ENCODE results near the gene CDH13.

GRCh38 chr16:82859662-82860061 lies 232.9 kb downstream of the CDH13 start:
- TF ChIP-seq POLR2A (IDR thresholded peaks at IDR 0.05; ENCODE audit: low read length) (no peak), REST (IDR thresholded peaks at IDR 0.05) (no peak), ELK1 (IDR thresholded peaks at IDR 0.05; ENCODE audit: low read depth, low read length) (no peak), E2F6 (IDR thresholded peaks at IDR 0.05; ENCODE audit: borderline replicate concordance, low read depth) (no peak), ZFP36 (IDR thresholded peaks at IDR 0.05; ENCODE audit: borderline replicate concordance, partially characterized antibody) (no peak), CTCF (IDR thresholded peaks at IDR 0.05) (no peak), RCOR1 (IDR thresholded peaks at IDR 0.05; ENCODE audit: low read depth, low read length) (no peak), SMC3 (IDR thresholded peaks at IDR 0.05) (no peak), USF2 (IDR thresholded peaks at IDR 0.05) (no peak)
